Smooth muscle cell (in vitro differentiated cells): ENCODE results near the gene CMSS1. TPM values are rescaled to one million over a fixed set of nuclear protein-coding genes. Genes with fewer than 3 reads are reported as not detected.

Experiments used
- DNase-seq: peaks from one replicate; lab custom pipeline; 2025; ENCODE audit not compliant: unreplicated experiment; lab: John Stamatoyannopoulos, UW
- H2AFZ ChIP-seq: fragments of 200-600 bp; sonication (generic); 2 replicates; pipeline ENCODE4 v1.6.0; 2016; ENCODE audit warnings: antibody characterized with exemption, low read depth, mild to moderate bottlenecking
- H3F3A ChIP-seq: fragments of 200-600 bp; sonication (generic); 2 replicates; pipeline ENCODE4 v1.6.0; 2017; ENCODE audit warnings: antibody characterized with exemption, low read depth
- H3K27ac ChIP-seq: fragments of 200-600 bp; sonication (generic); 2 replicates; pipeline ENCODE4 v1.5.1; 2016; ENCODE audit warnings: low read depth, mild to moderate bottlenecking
- H3K27me3 ChIP-seq: fragments of 200-600 bp; sonication (generic); 2 replicates; pipeline ENCODE4 v1.6.1; 2016; ENCODE audit warnings: low read depth, mild to moderate bottlenecking
- H3K36me3 ChIP-seq: fragments of 200-600 bp; sonication (generic); 2 replicates; pipeline ENCODE4 v1.5.1; 2016; ENCODE audit warnings: low read depth
- H3K4me1 ChIP-seq: fragments of 200-600 bp; sonication (generic); 2 replicates; pipeline ENCODE4 v1.5.1; 2016; ENCODE audit warnings: low read depth
- H3K4me2 ChIP-seq: fragments of 200-600 bp; sonication (generic); 2 replicates; pipeline ENCODE4 v1.6.0; 2016; ENCODE audit warnings: mild to moderate bottlenecking
- H3K4me3 ChIP-seq: fragments of 200-600 bp; sonication (generic); 2 replicates; pipeline ENCODE4 v1.5.1; 2016; ENCODE audit warnings: mild to moderate bottlenecking
- H3K79me2 ChIP-seq: fragments of 200-600 bp; sonication (generic); 2 replicates; pipeline ENCODE4 v1.6.0; 2016; ENCODE audit warnings: low read depth, mild to moderate bottlenecking
- H3K9ac ChIP-seq: fragments of 200-600 bp; sonication (generic); 2 replicates; pipeline ENCODE4 v1.6.0; 2016; ENCODE audit warnings: low read depth
- H3K9me3 ChIP-seq: fragments of 200-600 bp; sonication (generic); replicated peaks from 2 replicates; pipeline ENCODE4 v1.5.1; 2016; ENCODE audit warnings: low read depth
- H4K20me1 ChIP-seq: fragments of 200-600 bp; sonication (generic); 2 replicates; pipeline ENCODE4 v1.6.0; 2016; ENCODE audit warnings: low read depth
- CTCF ChIP-seq: fragments of 200-600 bp; sonication (generic); IDR thresholded peaks from 2 replicates; pipeline ENCODE4 v1.5.1; 2017; ENCODE audit warnings: borderline replicate concordance, mild to moderate bottlenecking, antibody characterized with exemption; ENCODE audit not compliant: insufficient read depth, poor library complexity, severe bottlenecking
- WGBS: methylation state at CpG from one replicate; pipeline ENCODE4 v1.1.7; 2016; ENCODE audit warnings: low lambda C conversion rate; 5-methylcytosine and 5-hydroxymethylcytosine counted together
- polyA plus RNA-seq: library from polyadenylated mRNA; unstranded; fragments of >200 nt; fragmentation: Nextera tagmentation; extraction: Ambion mirVana; gene quantifications from 2 replicates; pipeline ENCODE4 v1.2.1, GENCODE V29; 2016
- total RNA-seq: library from RNA; depleted of rRNA; stranded (reverse); fragments of >200 nt; gene quantifications from 2 replicates; pipeline ENCODE4 v1.2.3, GENCODE V29; 2014

CMSS1 gene
- total and polyA plus RNA-seq, 2 experiments from 2014 or later: 19.2 to 24.1 TPM

DNA sequence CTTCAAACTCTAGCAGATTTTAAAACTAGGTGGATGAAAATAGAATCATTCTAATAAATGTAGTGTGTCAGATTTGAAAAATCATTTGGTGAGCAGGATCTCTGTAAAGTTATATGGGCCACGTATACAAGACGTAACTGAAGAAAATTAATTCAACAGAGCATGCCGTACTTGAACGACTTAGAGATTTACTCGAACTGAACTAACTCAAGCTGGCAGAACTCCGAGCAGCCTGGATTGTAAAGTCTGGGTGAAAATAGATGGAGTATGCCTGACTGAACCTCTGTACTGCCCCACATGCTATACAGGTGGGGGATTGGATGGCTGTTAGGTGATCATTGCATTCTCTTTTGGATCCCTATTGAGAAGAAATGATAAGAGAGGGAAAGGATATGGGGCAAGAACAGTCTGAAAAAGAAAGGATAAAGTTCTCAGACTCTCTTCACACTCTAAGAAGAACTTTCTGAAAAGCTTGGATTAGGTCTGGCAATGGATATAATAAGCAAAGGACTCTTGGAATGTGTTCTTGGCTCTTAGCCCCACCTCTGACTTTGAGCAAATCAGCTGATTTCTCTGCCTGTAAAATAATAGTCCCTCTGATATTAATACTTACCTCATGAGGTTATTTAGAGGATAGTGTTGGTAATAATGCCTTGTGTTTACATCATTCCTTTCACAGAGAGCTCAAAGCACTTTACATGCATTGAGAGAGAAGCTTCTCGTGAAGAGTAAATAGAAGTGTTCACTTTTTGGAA is 149.2 kb downstream of the CMSS1 start:
- Histone ChIP-seq H3K36me3 (no peaks in the 10 kb centered on the region), H3K27ac (peak overlapping the region; percentile 24), H3K79me2 (no peaks in the 10 kb centered on the region), H4K20me1 (no peaks in the 10 kb centered on the region), H3K9ac (no peak overlapping the region), H2AFZ (no peak overlapping the region), H3K27me3 (no peaks in the 10 kb centered on the region), H3K4me1 (peaks cover 4% of the 10 kb centered on the region), H3K9me3 (no peaks in the 10 kb centered on the region), H3K4me3 (no peak overlapping the region), H3K4me2 (no peak overlapping the region), H3F3A (no peaks in the 10 kb centered on the region)
- WGBS: 96% methylated on average over 7 of the region's 7 CpGs
- no peak for DNase-seq
- TF ChIP-seq CTCF: no peak

GRCh38 chr3:99967796-99968195 is 150.1 kb downstream of the CMSS1 start:
- no peak for DNase-seq
- H3K27ac ChIP-seq: peak overlapping the region; percentile 66
- TF ChIP-seq CTCF: no peak
- H3K79me2 ChIP-seq: no peaks in the 10 kb centered on the region
- H3K4me2 ChIP-seq: peak overlapping the region; percentile 20
- 34% methylated on average over 2 of the region's 2 CpGs for WGBS
- H2AFZ ChIP-seq: peak overlapping the region; percentile 13
- no peaks in the 10 kb centered on the region for H4K20me1 ChIP-seq
- no peaks in the 10 kb centered on the region for H3K27me3 ChIP-seq
- no peak overlapping the region for H3K9ac ChIP-seq
- H3K4me1 ChIP-seq: no peaks in the 10 kb centered on the region
- H3K4me3 ChIP-seq: no peak overlapping the region
- H3K9me3 ChIP-seq: no peaks in the 10 kb centered on the region
- H3K36me3 ChIP-seq: no peaks in the 10 kb centered on the region
- H3F3A ChIP-seq: no peaks in the 10 kb centered on the region

DNA sequence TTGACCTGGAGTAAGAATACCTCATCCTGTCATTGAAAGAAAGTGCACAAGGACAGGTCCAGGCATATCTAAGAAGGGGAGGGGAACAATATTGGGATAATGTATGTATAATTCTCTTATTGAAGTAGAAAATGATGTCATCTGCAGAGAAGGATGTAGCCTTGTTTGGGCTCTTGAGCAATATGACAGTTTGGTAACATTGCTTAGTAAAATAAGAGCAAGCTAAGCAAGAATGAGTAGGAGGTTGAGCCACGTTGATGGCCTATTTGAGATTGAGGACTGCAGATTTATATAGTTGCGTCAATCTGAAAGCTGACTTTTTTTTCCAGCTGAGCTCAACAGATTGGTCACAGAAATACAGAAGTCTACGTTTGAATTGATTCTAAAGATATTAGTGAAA is 151.5 kb downstream of the CMSS1 start:
- H3K27me3 ChIP-seq: no peaks in the 10 kb centered on the region
- H3K4me2 ChIP-seq: no peak overlapping the region
- WGBS: 67% methylated on average over 3 of the region's 3 CpGs
- no peak overlapping the region for H2AFZ ChIP-seq
- TF ChIP-seq CTCF: no peak
- H3K36me3 ChIP-seq: no peaks in the 10 kb centered on the region
- no peaks in the 10 kb centered on the region for H3K4me1 ChIP-seq
- DNase-seq: no peak
- no peaks in the 10 kb centered on the region for H3K9me3 ChIP-seq
- H3K27ac ChIP-seq: no peak overlapping the region
- no peak overlapping the region for H3K4me3 ChIP-seq
- H4K20me1 ChIP-seq: no peaks in the 10 kb centered on the region
- no peak overlapping the region for H3K9ac ChIP-seq
- H3K79me2 ChIP-seq: no peaks in the 10 kb centered on the region
- no peaks in the 10 kb centered on the region for H3F3A ChIP-seq

- Histone ChIP-seq H3K4me3 (no peak overlapping the region), H3F3A (no peaks in the 10 kb centered on the region), H3K4me1 (no peaks in the 10 kb centered on the region), H3K27me3 (no peaks in the 10 kb centered on the region), H3K9ac (no peak overlapping the region), H3K9me3 (no peaks in the 10 kb centered on the region), H3K4me2 (no peak overlapping the region), H2AFZ (no peak overlapping the region), H3K79me2 (no peaks in the 10 kb centered on the region), H3K36me3 (no peaks in the 10 kb centered on the region), H4K20me1 (no peaks in the 10 kb centered on the region), H3K27ac (no peak overlapping the region)
- no peak for DNase-seq
- 92% methylated on average over 1 of the region's 1 CpG for WGBS
- no peak for TF ChIP-seq CTCF
Measured at GRCh38 chr3:99970198-99970597, 152.5 kb downstream of the CMSS1 start.
